Activated CD4-positive, alpha-beta memory T cell treated with anti-CD3 and anti-CD28 coated beads for 36 hours (primary cell): ENCODE measurements around the gene RREB1. TPM values are rescaled to one million over a fixed set of nuclear protein-coding genes. Genes with fewer than 3 reads are reported as not detected.

ENCODE experiments used
- CTCF ChIA-PET: fragments of 350-600 bp; sonication (Branson Sonifier 250); formaldehyde crosslinking; loops from one replicate; lab custom pipeline; 2021; ENCODE audit warnings: antibody characterized with exemption, inconsistent platforms; lab: Charles Lee
- POLR2A ChIA-PET: fragments of 350-600 bp; sonication (Branson Sonifier 250); formaldehyde crosslinking; loops from one replicate; lab custom pipeline; 2021; ENCODE audit warnings: antibody characterized with exemption; lab: Charles Lee
- DNase-seq: peaks from one replicate; pipeline ENCODE4 v3.0.0-alpha.2; 2020
- H3K27ac Mint-ChIP-seq: one replicate; pipeline ENCODE4 v1.8.0; 2021; ENCODE audit warnings: mixed read lengths
- H3K27me3 Mint-ChIP-seq: one replicate; pipeline ENCODE4 v1.8.0; 2021; ENCODE audit warnings: mixed read lengths
- H3K36me3 Mint-ChIP-seq: one replicate; pipeline ENCODE4 v1.8.0; 2021; ENCODE audit warnings: mixed read lengths
- H3K4me1 Mint-ChIP-seq: one replicate; pipeline ENCODE4 v1.8.0; 2021; ENCODE audit warnings: low read depth, mixed read lengths
- H3K4me3 Mint-ChIP-seq: one replicate; pipeline ENCODE4 v1.8.0; 2021; ENCODE audit warnings: mild to moderate bottlenecking, mixed read lengths
- H3K9me3 Mint-ChIP-seq: one replicate; pipeline ENCODE4 v1.8.0; 2021; ENCODE audit warnings: mixed read lengths
- intact Hi-C: fragments of 100-400 bp; cut with micrococcal nuclease; formaldehyde crosslinking; loops from one replicate; pipeline ENCODE4 v1.15.1; 2023
- total RNA-seq, 2 experiments: library from RNA; stranded (reverse); gene quantifications; one replicate each; pipeline ENCODE4 v1.2.3, GENCODE V29; 2021

The RREB1 gene
- total RNA-seq, 2 experiments from 2014 or later = 13.0 to 13.5 TPM

DNA sequence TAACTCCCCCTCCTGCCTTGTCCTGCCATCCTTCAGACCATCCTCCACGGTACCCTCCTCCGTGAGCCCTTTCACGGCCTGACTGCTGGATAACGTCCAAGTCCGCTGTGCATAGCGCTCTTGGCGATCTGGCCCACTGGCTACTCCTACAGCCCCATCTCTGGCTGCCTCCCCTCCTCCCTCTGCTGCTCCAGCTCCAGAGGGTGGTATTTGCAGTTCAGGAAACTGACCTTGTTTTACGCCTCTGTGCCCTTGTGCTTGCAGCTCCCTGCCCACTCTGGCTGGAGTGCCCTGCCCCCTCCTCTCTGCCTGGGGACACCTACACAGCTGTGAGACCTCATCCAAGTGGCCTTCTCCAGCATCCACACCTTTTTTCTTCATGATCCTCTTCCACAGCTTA lies 6.5 kb upstream of the RREB1 start:
- ChIA-PET POLR2A (no interaction called here), CTCF (no interaction called here)
- peaks cover 3% of the 10 kb centered on the region for H3K27me3 Mint-ChIP-seq
- intact Hi-C loops = no loop called here
- no peak overlapping the region for H3K4me3 Mint-ChIP-seq
- H3K27ac Mint-ChIP-seq = no peak overlapping the region
- H3K4me1 Mint-ChIP-seq = no peaks in the 10 kb centered on the region
- no peaks in the 10 kb centered on the region for H3K36me3 Mint-ChIP-seq
- DNase-seq = no peak
- no peaks in the 10 kb centered on the region for H3K9me3 Mint-ChIP-seq

DNA sequence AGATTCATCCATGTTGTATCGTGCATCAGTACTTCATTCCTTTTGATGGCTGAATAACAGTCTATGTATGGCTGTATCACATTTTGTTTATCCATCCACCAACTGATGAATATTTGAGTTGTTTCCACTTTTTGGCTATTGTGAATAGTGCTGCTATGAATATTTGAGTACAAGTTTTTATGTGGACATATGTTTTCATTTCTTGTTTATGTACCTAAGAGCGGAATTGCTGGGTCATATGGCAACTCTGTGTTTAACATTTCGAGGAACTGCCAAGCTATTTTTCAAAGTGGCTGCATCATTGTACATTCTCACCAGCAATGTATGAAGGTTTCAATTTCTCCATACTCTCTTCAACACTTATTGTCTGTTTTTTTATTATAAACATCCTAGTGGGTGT lies 3.0 kb upstream of the RREB1 start:
- no peaks in the 10 kb centered on the region for H3K9me3 Mint-ChIP-seq
- peaks cover 3% of the 10 kb centered on the region for H3K27me3 Mint-ChIP-seq
- peaks cover 8% of the 10 kb centered on the region for H3K4me1 Mint-ChIP-seq
- intact Hi-C loops = loop anchor here (5.0 kb wide), 1 partner anchor 422 kb away; no protein-coding TSS in a partner anchor
- H3K4me3 Mint-ChIP-seq = no peak overlapping the region
- H3K27ac Mint-ChIP-seq = no peak overlapping the region
- POLR2A ChIA-PET = no interaction called here
- CTCF ChIA-PET = no interaction called here
- DNase-seq = no peak
- peaks cover 3% of the 10 kb centered on the region for H3K36me3 Mint-ChIP-seq

DNA sequence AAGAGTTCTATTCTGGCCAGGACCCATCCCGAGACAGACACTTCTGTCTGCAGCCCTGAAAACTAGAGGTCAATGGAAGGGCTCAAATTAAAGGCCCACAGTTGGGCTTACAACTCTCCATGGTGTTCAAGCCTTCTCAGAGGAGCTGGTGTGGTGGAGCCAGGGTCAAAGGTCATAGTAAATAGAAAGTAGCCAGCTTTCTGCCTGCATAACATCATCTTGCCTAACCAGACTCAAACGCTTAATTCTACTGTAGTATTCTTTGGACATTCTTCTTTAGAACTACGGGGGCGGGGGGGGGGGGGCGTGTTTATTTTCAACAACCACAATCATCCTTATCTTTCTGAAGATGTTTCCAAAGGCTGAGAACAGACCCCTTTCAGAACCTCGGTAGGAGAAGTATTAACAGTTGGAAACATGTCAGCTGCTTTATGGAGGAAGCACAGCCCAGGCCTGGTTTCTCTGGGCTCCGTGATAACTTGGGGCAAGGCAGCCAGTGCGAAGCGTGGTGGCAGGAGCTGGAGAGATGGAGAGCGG lies 1.5 kb upstream of the RREB1 start:
- no peaks in the 10 kb centered on the region for H3K9me3 Mint-ChIP-seq
- ChIA-PET POLR2A (interaction anchor here (1.3 to 7.0 kb wide), 3 partner anchors 19 to 34 kb away, joined by 3 to 36 read pairs (median 13); no protein-coding TSS in a partner anchor), CTCF (interaction anchor here (1.9 kb wide), 1 partner anchor 19 kb away, joined by 8 read pairs; no protein-coding TSS in a partner anchor)

DNA sequence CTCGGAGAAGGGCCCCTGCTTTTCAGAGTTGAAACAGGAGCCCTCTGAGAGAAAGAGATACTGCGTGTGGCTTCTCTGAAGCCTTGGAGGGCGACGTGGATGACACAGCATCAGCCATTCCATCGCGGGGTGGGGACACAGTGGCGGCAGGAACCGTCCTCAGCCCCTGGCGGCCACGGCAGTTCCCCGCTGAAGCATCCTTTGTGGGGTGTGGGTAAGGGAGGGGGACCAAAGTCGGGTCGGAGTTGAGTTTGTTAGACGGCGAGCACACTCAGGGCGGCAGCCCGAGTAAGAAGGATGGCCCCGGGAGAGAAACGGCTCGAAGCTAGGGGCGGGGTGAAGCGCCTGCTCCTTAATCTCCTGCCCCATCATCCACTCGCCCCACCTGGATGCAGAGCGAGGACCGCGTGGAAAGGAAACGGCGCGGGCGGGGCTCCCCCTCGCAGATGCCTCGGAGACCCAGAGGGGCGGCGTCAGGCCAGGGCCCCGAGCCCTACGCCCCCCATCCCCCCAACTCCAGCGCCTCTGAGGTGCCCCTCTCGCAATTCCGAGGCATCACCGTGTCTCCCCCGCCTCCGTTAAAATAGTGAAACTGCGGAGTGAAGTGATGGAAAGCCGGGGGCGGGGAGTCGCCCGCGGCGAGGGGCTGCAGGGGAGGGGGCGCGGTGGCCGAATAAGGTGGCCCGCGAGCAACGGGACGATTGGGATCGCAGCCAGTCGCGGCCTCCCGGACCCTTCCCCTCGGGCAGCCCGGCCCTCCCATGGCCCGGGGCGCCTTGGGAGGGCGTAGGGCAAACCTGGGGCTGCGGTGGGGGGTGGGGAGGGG lies 796 bp upstream of the RREB1 start:
- Mint-ChIP-seq H3K4me3 (peak overlapping the region; percentile 81), H3K4me1 (peaks cover 29% of the 10 kb centered on the region), H3K36me3 (peaks cover 3% of the 10 kb centered on the region), H3K27ac (peak overlapping the region; percentile 87), H3K9me3 (no peaks in the 10 kb centered on the region), H3K27me3 (peaks cover under 1% of the 10 kb centered on the region)
- DNase-seq = peak; percentile 71
- intact Hi-C loops = loop anchor here (1.0 to 5.0 kb wide), 7 partner anchors 20 to 425 kb away; no protein-coding TSS in a partner anchor
- ChIA-PET CTCF (interaction anchor here (0.6 to 2.8 kb wide), 3 partner anchors 19 to 445 kb away, joined by 6 to 8 read pairs (median 6); no protein-coding TSS in a partner anchor), POLR2A (interaction anchor here (0.7 to 7.0 kb wide), 4 partner anchors 20 to 34 kb away, joined by 3 to 36 read pairs (median 8); no protein-coding TSS in a partner anchor)

More for the DNA sequence above, 1.5 kb upstream of the RREB1 start:
- Mint-ChIP-seq H3K36me3 (peaks cover 3% of the 10 kb centered on the region), H3K4me3 (peak overlapping the region; percentile 81), H3K27me3 (peaks cover 3% of the 10 kb centered on the region), H3K4me1 (peaks cover 22% of the 10 kb centered on the region), H3K27ac (peak overlapping the region; percentile 87)
- no peak for DNase-seq
- intact Hi-C loops = loop anchor here (2.0 to 5.0 kb wide), 4 partner anchors 31 to 424 kb away; no protein-coding TSS in a partner anchor

DNA sequence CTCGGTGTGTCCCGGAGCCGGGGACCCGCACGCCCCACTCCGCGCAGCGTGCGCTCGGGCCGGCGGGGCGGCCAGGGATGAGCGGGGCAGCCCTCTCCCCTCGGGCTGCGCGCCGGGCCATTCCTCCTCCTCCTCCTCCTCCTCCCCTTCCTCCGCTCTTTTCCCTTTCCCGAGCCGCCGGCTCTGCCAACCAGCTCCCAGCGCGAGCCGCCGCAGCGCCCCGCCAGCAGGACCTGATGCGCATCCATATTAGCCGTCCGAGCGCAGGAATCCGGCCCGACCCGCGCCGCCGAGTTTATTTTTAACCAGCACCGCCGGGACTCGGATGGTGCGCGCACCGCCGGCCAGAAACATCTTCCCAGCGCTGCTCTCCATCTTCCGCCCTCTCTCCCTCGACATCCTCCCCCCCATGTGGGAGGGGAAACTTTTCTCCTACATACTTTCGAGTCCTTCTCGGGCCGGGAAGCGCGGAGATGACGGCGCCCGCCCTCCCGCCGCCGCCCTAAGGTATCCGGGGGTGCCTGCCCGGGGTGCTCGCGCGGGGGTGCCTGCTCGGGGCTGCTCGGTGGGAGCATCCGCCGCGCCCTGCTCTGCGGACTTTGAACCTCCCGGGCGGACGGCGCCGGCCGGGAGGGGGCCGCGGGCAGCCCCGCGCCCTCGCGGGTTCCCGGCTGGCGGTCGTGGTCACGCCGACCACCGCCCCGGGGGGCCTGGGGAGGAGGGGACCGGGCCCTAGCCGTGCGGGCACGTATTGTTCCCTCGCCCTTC lies 619 bp downstream of the RREB1 start:
- H3K4me3 Mint-ChIP-seq = peak overlapping the region; percentile 88
- peaks cover 41% of the 10 kb centered on the region for H3K4me1 Mint-ChIP-seq
- no peaks in the 10 kb centered on the region for H3K27me3 Mint-ChIP-seq
- DNase-seq = peak; percentile 60
- intact Hi-C loops = loop anchor here (1.0 to 5.0 kb wide), 2 partner anchors 190 to 426 kb away; no protein-coding TSS in a partner anchor
- H3K9me3 Mint-ChIP-seq = no peaks in the 10 kb centered on the region
- CTCF ChIA-PET = interaction anchor here (1.1 to 2.8 kb wide), 2 partner anchors 21 to 252 kb away, joined by 3 to 6 read pairs; no protein-coding TSS in a partner anchor
- POLR2A ChIA-PET = interaction anchor here (0.6 to 7.0 kb wide), 4 partner anchors 21 to 45 kb away, joined by 3 to 36 read pairs (median 11); no protein-coding TSS in a partner anchor
- peaks cover 3% of the 10 kb centered on the region for H3K36me3 Mint-ChIP-seq
- peak overlapping the region; percentile 93 for H3K27ac Mint-ChIP-seq

DNA sequence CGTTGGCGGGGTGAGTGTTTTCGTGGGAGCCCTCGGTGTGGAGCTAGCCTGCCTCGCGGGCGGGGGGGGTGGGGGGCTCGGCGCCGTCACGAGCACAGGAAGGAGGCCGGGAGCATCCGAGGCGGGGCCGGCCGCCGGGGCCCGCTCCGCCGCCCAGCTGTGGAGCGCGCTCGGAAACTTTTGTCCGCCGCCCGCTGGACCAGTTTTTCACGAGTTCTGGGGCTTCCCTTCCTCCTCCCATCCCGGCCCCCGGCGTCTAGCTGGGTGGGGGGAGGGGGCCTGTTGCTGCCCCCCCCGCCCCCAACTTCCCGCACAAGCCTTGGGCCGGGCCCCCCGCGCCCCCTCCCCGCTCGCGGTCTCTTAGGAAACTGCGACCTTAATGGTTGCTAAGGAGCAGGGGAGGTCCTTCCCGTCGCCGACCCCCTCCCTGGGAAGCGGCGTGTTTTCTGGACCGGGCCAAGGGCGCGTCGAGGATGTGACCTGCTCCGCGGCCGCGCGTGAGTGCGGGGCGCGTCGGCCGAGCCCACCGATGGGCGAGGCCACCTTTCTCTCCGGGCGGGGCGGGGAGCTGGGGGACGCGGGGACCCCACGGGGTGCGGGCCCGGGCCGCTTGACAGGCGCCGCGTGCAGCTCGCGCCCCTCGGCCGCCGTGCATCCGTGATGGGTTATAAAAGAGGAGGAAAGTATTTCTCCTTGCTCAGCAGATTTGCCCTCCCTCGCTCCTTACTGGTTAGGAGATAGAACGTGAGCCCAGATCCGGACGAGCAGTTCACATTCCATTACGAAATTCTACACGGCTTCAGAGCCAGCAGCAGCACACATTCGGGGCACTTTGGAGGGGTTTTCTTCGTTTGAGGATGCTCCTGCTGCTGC lies 1.4 kb downstream of the RREB1 start:
- peak; percentile 55 for DNase-seq
- CTCF ChIA-PET = interaction anchor here (2.2 to 2.8 kb wide), 2 partner anchors 22 to 134 kb away, joined by 6 to 7 read pairs; no protein-coding TSS in a partner anchor
- H3K9me3 Mint-ChIP-seq = no peaks in the 10 kb centered on the region
- H3K4me1 Mint-ChIP-seq = peaks cover 49% of the 10 kb centered on the region
- H3K36me3 Mint-ChIP-seq = peaks cover 3% of the 10 kb centered on the region
- intact Hi-C loops = loop anchor here (1.0 to 5.0 kb wide), 3 partner anchors 45 to 427 kb away; no protein-coding TSS in a partner anchor
- peak overlapping the region; percentile 89 for H3K27ac Mint-ChIP-seq
- POLR2A ChIA-PET = interaction anchor here (0.6 to 7.0 kb wide), 4 partner anchors 20 to 65 kb away, joined by 3 to 36 read pairs (median 6); no protein-coding TSS in a partner anchor
- peak overlapping the region; percentile 89 for H3K4me3 Mint-ChIP-seq
- no peaks in the 10 kb centered on the region for H3K27me3 Mint-ChIP-seq

DNA sequence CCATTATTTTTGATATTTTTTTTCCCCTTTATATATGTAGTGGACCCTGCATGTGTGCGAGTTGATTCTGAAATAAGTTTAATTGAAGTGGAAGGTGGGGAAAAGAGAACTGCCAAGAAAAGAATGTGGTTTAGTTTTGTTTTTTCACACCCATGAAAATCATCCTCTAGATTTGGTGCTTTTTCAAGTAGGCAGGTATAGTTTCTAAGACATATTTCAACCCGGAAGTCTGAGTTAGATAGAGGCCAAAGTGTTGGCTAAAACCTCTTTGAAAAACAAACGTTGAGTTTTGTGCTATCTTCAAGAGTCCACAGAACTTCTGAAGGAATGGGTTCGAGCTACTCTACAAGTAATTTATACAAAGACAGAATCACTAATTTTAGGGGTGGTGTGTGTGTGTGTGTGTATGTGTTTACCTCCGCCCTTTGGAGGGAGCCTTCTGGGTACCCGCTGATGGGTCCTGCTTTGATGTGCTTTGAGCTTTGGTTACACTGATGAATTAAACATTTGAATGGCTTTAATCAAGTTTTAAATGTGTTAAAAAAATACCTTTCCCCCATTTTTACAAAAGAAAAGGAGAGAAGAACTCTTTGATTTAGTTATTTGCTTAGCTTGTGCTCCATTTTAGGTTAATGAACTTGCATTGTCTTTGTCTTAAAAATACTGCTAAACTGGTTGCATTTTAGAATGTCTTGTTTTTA lies 2.5 kb downstream of the RREB1 start:
- Mint-ChIP-seq H3K4me1 (peaks cover 57% of the 10 kb centered on the region), H3K27ac (peak overlapping the region; percentile 89), H3K27me3 (no peaks in the 10 kb centered on the region), H3K36me3 (peaks cover 3% of the 10 kb centered on the region), H3K9me3 (no peaks in the 10 kb centered on the region), H3K4me3 (peak overlapping the region; percentile 89)
- DNase-seq = no peak
- ChIA-PET POLR2A (interaction anchor here (2.3 to 7.0 kb wide), 2 partner anchors 23 to 27 kb away, joined by 9 to 36 read pairs; no protein-coding TSS in a partner anchor), CTCF (interaction anchor here (2.2 to 2.8 kb wide), 2 partner anchors 23 to 133 kb away, joined by 6 to 7 read pairs; no protein-coding TSS in a partner anchor)
- intact Hi-C loops = no loop called here

DNA sequence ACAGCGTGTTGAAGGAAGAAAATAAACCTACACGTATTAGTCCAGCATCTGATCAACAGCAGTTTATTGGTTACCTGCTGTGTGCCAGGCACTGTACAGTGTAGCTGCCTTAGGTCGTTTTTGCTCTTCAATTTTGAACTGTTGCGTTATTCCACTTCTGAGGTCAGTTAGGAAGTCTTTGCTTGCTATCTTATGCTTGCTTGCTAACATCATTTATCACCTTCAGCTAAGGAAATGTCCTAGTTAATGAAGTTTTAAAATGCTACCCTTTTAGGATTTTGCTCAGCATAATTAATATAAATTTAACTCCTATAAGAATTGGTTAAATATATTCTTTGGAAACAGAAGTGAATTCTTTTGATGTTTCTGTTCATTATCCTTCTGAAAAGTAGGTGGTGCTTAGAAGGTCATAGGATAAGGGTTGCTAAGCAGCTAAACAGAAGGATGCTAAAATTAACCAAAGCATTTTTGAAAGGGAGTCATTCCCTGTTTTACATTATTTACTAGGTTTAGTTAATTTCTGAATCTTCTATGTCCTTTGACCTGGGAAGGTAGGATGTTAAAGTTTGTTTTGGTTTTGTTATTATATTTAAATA lies 3.4 kb downstream of the RREB1 start:
- DNase-seq = no peak
- Mint-ChIP-seq H3K27ac (no peak overlapping the region), H3K36me3 (peaks cover 3% of the 10 kb centered on the region), H3K27me3 (no peaks in the 10 kb centered on the region), H3K4me1 (peaks cover 67% of the 10 kb centered on the region), H3K4me3 (no peak overlapping the region), H3K9me3 (no peaks in the 10 kb centered on the region)
- intact Hi-C loops = no loop called here
- ChIA-PET POLR2A (interaction anchor here (7.0 kb wide), 1 partner anchor 26 kb away, joined by 36 read pairs; no protein-coding TSS in a partner anchor), CTCF (interaction anchor here (1.2 to 2.2 kb wide), 2 partner anchors 25 to 132 kb away, joined by 3 to 7 read pairs; no protein-coding TSS in a partner anchor)

DNA sequence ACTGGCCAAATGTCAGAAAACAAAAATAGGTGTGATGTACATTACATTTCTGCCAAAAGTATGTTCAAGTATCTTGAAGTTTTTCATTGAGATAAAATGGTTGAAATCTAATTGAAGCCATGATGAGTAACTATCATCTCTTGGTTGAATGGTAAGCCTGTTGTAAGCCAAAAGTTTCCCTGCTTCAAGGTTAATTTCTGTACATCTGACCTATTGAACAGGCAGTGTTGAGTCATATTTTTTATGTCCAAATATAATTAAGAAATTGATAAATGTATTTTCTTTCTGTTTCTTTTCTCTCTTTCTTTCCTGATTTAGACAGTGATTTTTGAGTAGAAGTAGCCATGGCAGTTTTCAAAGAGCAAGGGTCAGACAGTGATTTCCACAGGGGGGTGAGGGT lies 4.4 kb downstream of the RREB1 start:
- intact Hi-C loops = no loop called here
- ChIA-PET POLR2A (interaction anchor here (7.0 kb wide), 1 partner anchor 25 kb away, joined by 36 read pairs; no protein-coding TSS in a partner anchor), CTCF (interaction anchor here (1.2 kb wide), 1 partner anchor 26 kb away, joined by 3 read pairs; no protein-coding TSS in a partner anchor)
- Mint-ChIP-seq H3K27me3 (no peaks in the 10 kb centered on the region), H3K9me3 (no peaks in the 10 kb centered on the region), H3K36me3 (peaks cover 3% of the 10 kb centered on the region), H3K4me1 (peaks cover 71% of the 10 kb centered on the region), H3K27ac (no peak overlapping the region), H3K4me3 (peak overlapping the region; percentile 57)
- no peak for DNase-seq
